Neural cell (in vitro differentiated cells): ENCODE results near the gene KIZ. TPM values are rescaled to one million over a fixed set of nuclear protein-coding genes. Genes with fewer than 3 reads are reported as not detected.
A peak's percentile ranks its signal among the peaks of the same experiment; 100 is the strongest.

Experiments used
- H2AFZ ChIP-seq: fragments of 200-600, 300-800 bp; sonication (generic), shearing (Covaris generic); 2 replicates; pipeline ENCODE4 v1.6.0; 2014; ENCODE audit warnings: low read depth, mild to moderate bottlenecking, antibody characterized with exemption, low read length, moderate library complexity
- H3F3A ChIP-seq: fragments of 200-600 bp; shearing (Covaris generic); 2 replicates; pipeline ENCODE4 v1.6.1; 2016; ENCODE audit warnings: mild to moderate bottlenecking, moderate library complexity, mixed read lengths, antibody characterized with exemption, low read length; ENCODE audit not compliant: insufficient read depth, poor library complexity, severe bottlenecking
- H3K27ac ChIP-seq: fragments of 200-600, 300-800 bp; sonication (generic), shearing (Covaris generic); 2 replicates; pipeline ENCODE4 v1.5.1; 2014; ENCODE audit warnings: mild to moderate bottlenecking, low read length, moderate library complexity
- H3K27me3 ChIP-seq: fragments of 300-800, 200-600 bp; sonication (generic), shearing (Covaris generic); 2 replicates; pipeline ENCODE4 v1.6.0; 2014; ENCODE audit warnings: mild to moderate bottlenecking, low read depth, low read length, moderate library complexity; ENCODE audit not compliant: insufficient read depth
- H3K36me3 ChIP-seq: fragments of 300-800, 200-600 bp; sonication (generic), shearing (Covaris generic); 2 replicates; pipeline ENCODE4 v1.5.1; 2014; ENCODE audit warnings: mild to moderate bottlenecking, antibody characterized with exemption, low read length, moderate library complexity; ENCODE audit not compliant: insufficient read depth
- H3K4me2 ChIP-seq: fragments of 300-800, 200-600 bp; sonication (generic), shearing (Covaris generic); 2 replicates; pipeline ENCODE4 v1.6.0; 2014; ENCODE audit warnings: mild to moderate bottlenecking, low read length
- H3K4me3 ChIP-seq: fragments of 300-800, 200-600 bp; sonication (generic), shearing (Covaris generic); 2 replicates; pipeline ENCODE4 v1.5.1; 2014; ENCODE audit warnings: mild to moderate bottlenecking, low read length, moderate library complexity
- H3K79me2 ChIP-seq: fragments of 200-600 bp; shearing (Covaris generic); replicated peaks from 2 replicates; pipeline ENCODE4 v1.6.0; 2014; ENCODE audit warnings: mild to moderate bottlenecking, low read length, moderate library complexity; ENCODE audit not compliant: insufficient read depth
- H3K9ac ChIP-seq: fragments of 300-800, 200-600 bp; sonication (generic), shearing (Covaris generic); 2 replicates; pipeline ENCODE4 v1.6.1; 2016; ENCODE audit warnings: mild to moderate bottlenecking, low read length, mixed read lengths
- H3K9me2 ChIP-seq: fragments of 200-600 bp; shearing (Covaris generic); 2 replicates; pipeline ENCODE4 v1.6.1; 2016; ENCODE audit warnings: mild to moderate bottlenecking, low read length, mixed read lengths; ENCODE audit not compliant: insufficient read depth
- H3K9me3 ChIP-seq: fragments of 200-600, 300-800 bp; sonication (generic), shearing (Covaris generic); 2 replicates; pipeline ENCODE4 v1.6.1; 2016; ENCODE audit warnings: mild to moderate bottlenecking, mixed run types, low read length, moderate library complexity, mixed read lengths
- H4K20me1 ChIP-seq: fragments of 200-600 bp; shearing (Covaris generic); 2 replicates; pipeline ENCODE4 v1.6.1; 2016; ENCODE audit warnings: mild to moderate bottlenecking, mixed run types; ENCODE audit not compliant: insufficient read depth
- EP300 ChIP-seq: fragments of 450-650 bp; conservative IDR thresholded peaks from 2 replicates; pipeline ENCODE4 v1.6.1; 2014; ENCODE audit warnings: antibody characterized with exemption, mild to moderate bottlenecking, moderate library complexity; ENCODE audit not compliant: poor library complexity, severe bottlenecking
- EZH2 ChIP-seq: fragments of 200-600, 300-800 bp; shearing (Covaris generic), sonication (generic); IDR thresholded peaks from 2 replicates; pipeline ENCODE4 v1.6.1; 2014; ENCODE audit warnings: antibody characterized with exemption, low read length, borderline replicate concordance, mild to moderate bottlenecking; ENCODE audit not compliant: insufficient read depth, poor library complexity, severe bottlenecking
- MXI1 ChIP-seq: fragments of 450-650 bp; conservative IDR thresholded peaks from 2 replicates; pipeline ENCODE4 v1.6.1; 2014; ENCODE audit warnings: antibody characterized with exemption, mild to moderate bottlenecking; ENCODE audit not compliant: poor library complexity, severe bottlenecking
- POLR2AphosphoS5 ChIP-seq: IDR thresholded peaks from 2 replicates; pipeline ENCODE4 v1.6.1; 2012
- RAD21 ChIP-seq: fragments of 450-650 bp; conservative IDR thresholded peaks from 2 replicates; pipeline ENCODE4 v1.6.1; 2014; ENCODE audit warnings: antibody characterized with exemption, mild to moderate bottlenecking, moderate library complexity
- SMC3 ChIP-seq: fragments of 450-650 bp; conservative IDR thresholded peaks from 2 replicates; pipeline ENCODE4 v1.6.1; 2014; ENCODE audit warnings: antibody characterized with exemption, mild to moderate bottlenecking, moderate library complexity; ENCODE audit not compliant: poor library complexity
- TAF1 ChIP-seq: IDR thresholded peaks from 2 replicates; pipeline ENCODE4 v1.6.1; 2012; ENCODE audit warnings: low read depth
- polyA plus RNA-seq: library from polyadenylated mRNA; depleted of rRNA; stranded (reverse); fragments of >200 nt; gene quantifications from 2 replicates; pipeline ENCODE4 v1.2.3, GENCODE V29; 2014
- TF ChIP-seq, protein P1 (sequence below): fragments of 450-650 bp; IDR thresholded peaks from 2 replicates; pipeline ENCODE4 v1.5.1; 2014; ENCODE audit warnings: antibody characterized with exemption, mild to moderate bottlenecking, moderate library complexity; ENCODE audit not compliant: poor library complexity, severe bottlenecking
- TF ChIP-seq, protein P2 (sequence below): IDR thresholded peaks from 2 replicates; pipeline ENCODE4 v1.6.1; 2012; ENCODE audit warnings: borderline replicate concordance

The KIZ gene
- polyA plus RNA-seq, 1 donor from 2014 or later, result 3.6 TPM

DNA sequence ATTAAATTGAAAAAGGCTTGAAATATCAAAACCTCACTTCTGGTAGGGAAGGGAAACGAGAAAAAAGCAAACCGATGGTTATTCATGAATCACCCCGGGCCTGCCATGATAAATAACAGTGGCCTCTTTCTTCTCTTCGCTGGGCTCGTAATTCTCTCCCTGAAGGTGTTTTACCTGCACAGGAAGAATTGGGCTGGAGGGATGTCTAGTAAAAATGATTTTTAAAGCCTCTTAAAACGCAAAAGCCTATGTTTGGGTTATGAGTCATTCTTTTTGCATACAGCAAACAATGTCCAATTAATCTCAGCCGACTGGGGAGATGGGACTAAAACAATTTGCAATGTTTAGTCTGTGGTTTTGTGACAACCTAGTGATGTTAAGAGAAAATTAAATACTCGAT is 36.5 kb upstream of the KIZ start:
- Histone ChIP-seq H3F3A (no peaks in the 10 kb centered on the region), H3K27ac (no peak overlapping the region), H3K36me3 (no peaks in the 10 kb centered on the region), H3K4me2 (peak overlapping the region; percentile 23), H4K20me1 (no peaks in the 10 kb centered on the region), H3K4me3 (no peak overlapping the region), H3K27me3 (peaks cover 35% of the 10 kb centered on the region), H3K9me2 (no peaks in the 10 kb centered on the region), H3K9ac (no peak overlapping the region), H3K9me3 (no peaks in the 10 kb centered on the region), H3K79me2 (no peaks in the 10 kb centered on the region), H2AFZ (no peak overlapping the region)
- no peak for TF ChIP-seq SMC3
- TF ChIP-seq TAF1, result no peak
- TF ChIP-seq POLR2AphosphoS5, result no peak
- no peak for TF ChIP-seq RAD21
- TF ChIP-seq MXI1, result no peak
- TF ChIP-seq EP300, result no peak

DNA sequence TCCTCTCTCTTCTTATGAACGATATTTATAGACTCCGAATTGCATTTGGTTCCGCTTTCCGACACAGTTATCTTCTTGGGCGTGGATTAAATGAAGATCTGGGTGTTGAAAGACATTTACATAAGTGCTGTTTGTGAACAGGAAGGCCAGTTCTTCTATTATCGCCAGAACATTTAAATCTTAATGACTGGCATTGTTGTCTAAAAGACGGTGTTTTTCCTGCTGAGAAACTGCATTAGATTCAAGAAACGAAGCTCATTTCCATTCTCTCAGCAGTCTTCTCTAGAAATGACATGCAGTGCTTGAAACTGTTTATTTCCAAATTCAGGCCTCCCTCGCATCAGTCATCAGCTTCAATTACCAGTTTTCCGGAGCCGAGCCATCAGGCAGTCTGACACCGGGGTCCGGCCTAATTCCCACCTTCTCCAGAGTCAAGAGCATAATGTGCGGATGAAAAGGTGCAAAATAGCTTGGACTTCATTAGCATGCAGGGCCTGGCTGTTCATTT is 35.7 kb upstream of the KIZ start:
- H3K36me3 ChIP-seq, result no peaks in the 10 kb centered on the region
- H3K9me2 ChIP-seq, result no peaks in the 10 kb centered on the region
- H3K4me2 ChIP-seq, result peak overlapping the region; percentile 23
- H3K9me3 ChIP-seq, result no peaks in the 10 kb centered on the region
- H3K9ac ChIP-seq, result no peak overlapping the region
- no peak overlapping the region for H2AFZ ChIP-seq
- no peak overlapping the region for H3K27ac ChIP-seq
- no peaks in the 10 kb centered on the region for H3F3A ChIP-seq
- no peaks in the 10 kb centered on the region for H3K79me2 ChIP-seq
- H3K27me3 ChIP-seq, result peaks cover 38% of the 10 kb centered on the region
- no peaks in the 10 kb centered on the region for H4K20me1 ChIP-seq
- H3K4me3 ChIP-seq, result peak overlapping the region; percentile 43
- TF ChIP-seq EP300 (no peak), MXI1 (no peak), RAD21 (no peak), EZH2 (no peak), TAF1 (no peak), POLR2AphosphoS5 (no peak), SMC3 (no peak)
- TF ChIP-seq, protein P1, sequence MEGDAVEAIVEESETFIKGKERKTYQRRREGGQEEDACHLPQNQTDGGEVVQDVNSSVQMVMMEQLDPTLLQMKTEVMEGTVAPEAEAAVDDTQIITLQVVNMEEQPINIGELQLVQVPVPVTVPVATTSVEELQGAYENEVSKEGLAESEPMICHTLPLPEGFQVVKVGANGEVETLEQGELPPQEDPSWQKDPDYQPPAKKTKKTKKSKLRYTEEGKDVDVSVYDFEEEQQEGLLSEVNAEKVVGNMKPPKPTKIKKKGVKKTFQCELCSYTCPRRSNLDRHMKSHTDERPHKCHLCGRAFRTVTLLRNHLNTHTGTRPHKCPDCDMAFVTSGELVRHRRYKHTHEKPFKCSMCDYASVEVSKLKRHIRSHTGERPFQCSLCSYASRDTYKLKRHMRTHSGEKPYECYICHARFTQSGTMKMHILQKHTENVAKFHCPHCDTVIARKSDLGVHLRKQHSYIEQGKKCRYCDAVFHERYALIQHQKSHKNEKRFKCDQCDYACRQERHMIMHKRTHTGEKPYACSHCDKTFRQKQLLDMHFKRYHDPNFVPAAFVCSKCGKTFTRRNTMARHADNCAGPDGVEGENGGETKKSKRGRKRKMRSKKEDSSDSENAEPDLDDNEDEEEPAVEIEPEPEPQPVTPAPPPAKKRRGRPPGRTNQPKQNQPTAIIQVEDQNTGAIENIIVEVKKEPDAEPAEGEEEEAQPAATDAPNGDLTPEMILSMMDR, result no peak

DNA sequence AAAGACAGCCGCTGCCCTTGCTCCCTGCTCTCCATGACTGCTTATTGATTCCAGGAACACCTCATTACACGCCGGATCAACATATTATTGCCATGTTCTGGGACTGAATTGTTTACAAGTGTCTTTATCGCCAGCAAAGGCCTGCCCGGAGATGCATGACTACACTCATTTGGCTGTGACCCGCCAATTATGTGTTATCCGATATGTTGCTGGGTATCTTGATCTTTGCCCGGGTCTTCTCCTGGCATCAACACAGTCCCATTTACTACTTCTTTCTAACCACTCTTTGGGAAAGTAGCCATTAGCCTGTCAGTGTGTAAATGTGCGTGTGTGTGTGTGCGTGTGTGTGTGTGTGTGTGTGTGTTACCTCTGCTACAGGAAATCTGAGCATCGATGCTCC is 35.2 kb upstream of the KIZ start:
- Histone ChIP-seq H2AFZ (no peak overlapping the region), H3K27ac (no peak overlapping the region), H3K4me3 (peak overlapping the region; percentile 43), H3K9ac (no peak overlapping the region), H3K9me3 (no peaks in the 10 kb centered on the region), H3F3A (no peaks in the 10 kb centered on the region), H3K27me3 (peaks cover 43% of the 10 kb centered on the region), H3K9me2 (no peaks in the 10 kb centered on the region), H3K79me2 (no peaks in the 10 kb centered on the region), H3K4me2 (peak overlapping the region; percentile 23), H3K36me3 (no peaks in the 10 kb centered on the region), H4K20me1 (no peaks in the 10 kb centered on the region)
- TF ChIP-seq POLR2AphosphoS5 (no peak), TAF1 (no peak), RAD21 (no peak), EZH2 (no peak), MXI1 (no peak), SMC3 (no peak), EP300 (no peak)
- TF ChIP-seq, protein P2, sequence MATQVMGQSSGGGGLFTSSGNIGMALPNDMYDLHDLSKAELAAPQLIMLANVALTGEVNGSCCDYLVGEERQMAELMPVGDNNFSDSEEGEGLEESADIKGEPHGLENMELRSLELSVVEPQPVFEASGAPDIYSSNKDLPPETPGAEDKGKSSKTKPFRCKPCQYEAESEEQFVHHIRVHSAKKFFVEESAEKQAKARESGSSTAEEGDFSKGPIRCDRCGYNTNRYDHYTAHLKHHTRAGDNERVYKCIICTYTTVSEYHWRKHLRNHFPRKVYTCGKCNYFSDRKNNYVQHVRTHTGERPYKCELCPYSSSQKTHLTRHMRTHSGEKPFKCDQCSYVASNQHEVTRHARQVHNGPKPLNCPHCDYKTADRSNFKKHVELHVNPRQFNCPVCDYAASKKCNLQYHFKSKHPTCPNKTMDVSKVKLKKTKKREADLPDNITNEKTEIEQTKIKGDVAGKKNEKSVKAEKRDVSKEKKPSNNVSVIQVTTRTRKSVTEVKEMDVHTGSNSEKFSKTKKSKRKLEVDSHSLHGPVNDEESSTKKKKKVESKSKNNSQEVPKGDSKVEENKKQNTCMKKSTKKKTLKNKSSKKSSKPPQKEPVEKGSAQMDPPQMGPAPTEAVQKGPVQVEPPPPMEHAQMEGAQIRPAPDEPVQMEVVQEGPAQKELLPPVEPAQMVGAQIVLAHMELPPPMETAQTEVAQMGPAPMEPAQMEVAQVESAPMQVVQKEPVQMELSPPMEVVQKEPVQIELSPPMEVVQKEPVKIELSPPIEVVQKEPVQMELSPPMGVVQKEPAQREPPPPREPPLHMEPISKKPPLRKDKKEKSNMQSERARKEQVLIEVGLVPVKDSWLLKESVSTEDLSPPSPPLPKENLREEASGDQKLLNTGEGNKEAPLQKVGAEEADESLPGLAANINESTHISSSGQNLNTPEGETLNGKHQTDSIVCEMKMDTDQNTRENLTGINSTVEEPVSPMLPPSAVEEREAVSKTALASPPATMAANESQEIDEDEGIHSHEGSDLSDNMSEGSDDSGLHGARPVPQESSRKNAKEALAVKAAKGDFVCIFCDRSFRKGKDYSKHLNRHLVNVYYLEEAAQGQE, result no peak
- TF ChIP-seq, protein P1, result no peak
